GM19395 (cell line): ENCODE measurements around the gene LAG3.

ENCODE experiments used
- ATAC-seq: cut with Tn5 transposase; IDR thresholded peaks from one replicate; pipeline ENCODE4 v1.9.1; 2021; ENCODE audit warnings: mild to moderate bottlenecking, moderate library complexity; ENCODE audit not compliant: unreplicated experiment

The LAG3 gene

DNA sequence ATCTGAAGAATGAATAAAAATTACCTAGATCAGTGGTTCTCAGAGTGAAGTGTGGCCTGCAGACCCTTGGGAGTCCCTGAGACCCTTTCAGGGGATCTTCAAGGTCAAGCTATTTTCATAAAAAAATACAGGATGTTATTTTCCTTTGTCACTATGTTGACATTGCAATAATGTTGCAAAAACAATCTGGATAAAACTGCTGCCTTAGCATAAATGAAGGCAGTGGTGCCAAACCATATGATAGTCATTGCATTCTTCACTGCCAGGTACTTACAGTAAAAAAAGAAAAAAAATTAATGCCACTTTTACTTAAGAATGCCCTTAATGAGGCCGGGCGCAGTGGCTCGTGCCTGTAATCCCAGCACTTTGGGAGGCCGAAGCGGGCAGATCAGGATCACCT lies 15.0 kb downstream of the LAG3 start:
- no peak for ATAC-seq

- ATAC-seq: no peak
These were observed 16.9 kb downstream of the LAG3 start, which contains the start of gene CD4 for GRCh38 chr12:6788972-6789924. Gene CD4, plus strand, starts transcription at chr12:6789528. Its CDS starts 10,611 bp downstream, at chr12:6800139.

DNA sequence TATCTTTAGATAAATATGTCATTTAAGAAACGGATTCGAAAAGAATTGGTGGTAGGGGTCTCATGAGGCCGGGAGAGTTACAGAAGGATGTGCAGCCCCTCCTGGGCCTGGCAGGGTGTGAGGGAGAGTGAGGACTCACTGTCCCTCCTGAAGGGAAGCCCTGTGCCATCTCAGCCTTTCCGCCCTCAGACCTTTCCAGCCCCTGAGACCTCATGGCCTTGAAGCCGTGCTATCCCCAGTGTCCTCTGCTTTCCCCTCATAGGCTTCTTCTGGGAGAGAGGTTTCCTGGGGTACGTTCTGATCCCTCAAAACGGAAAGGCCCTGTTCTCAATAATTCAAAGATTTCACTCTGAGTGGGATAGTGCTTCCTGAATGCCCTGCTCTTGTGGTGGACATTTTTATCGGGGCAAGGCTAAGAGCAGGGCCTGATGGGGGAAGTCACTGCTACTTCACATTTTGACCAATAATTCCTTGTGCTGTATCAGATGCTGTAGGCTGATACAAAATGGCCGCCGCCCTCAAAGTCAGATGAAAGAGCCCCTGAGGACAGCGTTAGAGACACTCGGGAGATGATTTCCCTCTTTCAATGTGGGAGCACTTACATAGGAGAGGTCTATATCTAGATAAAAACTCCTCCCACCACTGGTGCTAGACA lies 18.3 kb downstream of the LAG3 start:
- ATAC-seq: no peak

GRCh38 chr12:6791931-6792520 lies 19.7 kb downstream of the LAG3 start:
- ATAC-seq: no peak

DNA sequence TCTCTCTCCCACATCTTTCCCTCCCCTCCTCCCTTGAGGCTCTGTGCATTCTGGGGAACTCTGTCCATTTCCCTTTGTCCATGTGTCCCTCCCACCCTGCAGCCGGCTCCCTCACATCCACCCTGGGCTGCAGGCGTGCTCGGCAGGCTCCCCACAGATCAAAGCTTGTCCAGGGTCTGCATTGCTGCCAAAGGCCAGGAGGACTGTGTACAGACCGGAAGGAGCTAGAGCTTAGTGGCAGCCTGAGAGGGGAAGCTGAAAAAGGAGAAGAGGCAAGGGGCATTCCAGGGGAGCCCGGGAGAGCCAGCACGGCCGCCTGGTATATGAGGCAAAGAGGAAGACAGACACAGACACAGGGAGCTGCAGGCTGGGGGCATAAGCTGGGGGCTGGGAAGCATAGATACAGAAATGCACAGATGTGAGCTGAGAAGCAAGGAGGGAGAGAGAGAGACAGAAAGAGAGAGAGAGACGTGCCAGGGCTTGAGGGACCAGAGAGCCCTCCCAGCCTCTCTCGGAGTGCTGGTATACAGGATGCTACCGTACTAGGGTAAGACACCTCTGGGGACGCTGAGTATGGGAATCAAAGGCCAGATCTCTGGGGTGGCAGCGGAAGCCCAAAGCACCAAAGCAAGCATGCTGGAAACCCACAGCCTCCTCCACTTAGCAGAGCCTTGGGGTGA lies 20.3 kb downstream of the LAG3 start:
- no peak for ATAC-seq

DNA sequence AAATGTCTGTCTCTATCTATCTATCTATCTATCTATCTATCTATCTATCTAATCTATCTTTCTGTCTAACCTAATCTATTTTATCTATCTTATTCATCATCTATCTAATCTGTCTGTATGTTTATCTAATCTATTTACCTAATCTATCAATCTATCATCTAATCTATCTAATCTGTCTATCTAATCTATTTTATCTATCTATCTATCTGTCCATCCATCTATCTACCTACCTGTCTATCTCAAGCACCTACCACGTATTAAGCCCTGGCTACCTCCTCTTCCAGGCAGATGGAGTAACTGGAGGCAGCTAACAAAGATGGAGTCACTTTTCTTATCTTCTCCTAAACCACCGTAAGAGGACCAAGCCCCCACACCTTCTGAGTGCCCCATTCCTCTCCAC lies 22.8 kb downstream of the LAG3 start:
- no peak for ATAC-seq

- no peak for ATAC-seq
These were observed 24.3 kb downstream of the LAG3 start for GRCh38 chr12:6796576-6796975.

GRCh38 chr12:6799147-6799546 lies 26.8 kb downstream of the LAG3 start:
- ATAC-seq: no peak

- ATAC-seq: no peak
These were observed 34.9 kb downstream of the LAG3 start for GRCh38 chr12:6807170-6807569.

- ATAC-seq: no peak
These were observed 36.7 kb downstream of the LAG3 start for GRCh38 chr12:6809056-6809455.

GRCh38 chr12:6810758-6811157 lies 38.4 kb downstream of the LAG3 start:
- no peak for ATAC-seq

DNA sequence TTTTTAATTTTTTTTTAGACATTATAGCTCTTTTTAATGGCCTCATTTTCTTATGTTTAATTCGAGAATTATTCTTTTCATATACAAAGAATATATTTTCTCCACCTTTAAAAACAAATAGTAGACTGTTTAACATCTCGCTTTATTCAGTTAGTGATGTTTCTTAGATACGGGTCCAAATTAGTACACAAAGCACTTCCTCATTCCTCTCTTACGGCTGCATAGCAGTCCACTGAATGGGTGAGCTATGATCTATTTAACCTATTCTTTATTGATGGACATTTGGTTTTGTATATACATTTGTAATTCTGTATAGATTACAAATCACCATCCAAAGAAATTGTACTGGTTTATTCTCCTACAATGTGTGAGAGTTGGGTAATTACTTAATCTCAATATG lies 41.0 kb downstream of the LAG3 start:
- ATAC-seq: no peak

GRCh38 chr12:6816598-6816997 lies 44.3 kb downstream of the LAG3 start:
- ATAC-seq: no peak

GRCh38 chr12:6817098-6817497 lies 44.8 kb downstream of the LAG3 start:
- no peak for ATAC-seq

DNA sequence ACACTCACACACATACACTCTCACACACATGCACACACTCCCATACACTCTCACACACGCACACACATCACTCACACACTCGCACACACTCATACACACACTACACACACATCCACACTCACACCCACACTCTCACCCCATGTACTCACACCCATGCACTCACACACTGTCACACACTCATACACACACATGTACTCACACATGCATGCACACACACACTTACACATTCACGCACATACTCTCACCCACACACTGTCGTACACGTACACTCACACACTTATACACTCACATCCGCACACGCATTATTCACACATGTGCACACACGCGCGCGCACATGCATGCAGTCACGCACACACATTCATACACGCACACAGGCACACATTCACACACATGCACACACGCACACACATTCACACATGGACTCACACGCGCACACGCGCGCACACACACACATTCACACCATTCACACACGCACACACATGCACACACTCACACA lies 45.4 kb downstream of the LAG3 start:
- no peak for ATAC-seq

GRCh38 chr12:6818222-6818621 lies 45.9 kb downstream of the LAG3 start:
- no peak for ATAC-seq

- no peak for ATAC-seq
These were observed 46.3 kb downstream of the LAG3 start for GRCh38 chr12:6818645-6819044.

DNA sequence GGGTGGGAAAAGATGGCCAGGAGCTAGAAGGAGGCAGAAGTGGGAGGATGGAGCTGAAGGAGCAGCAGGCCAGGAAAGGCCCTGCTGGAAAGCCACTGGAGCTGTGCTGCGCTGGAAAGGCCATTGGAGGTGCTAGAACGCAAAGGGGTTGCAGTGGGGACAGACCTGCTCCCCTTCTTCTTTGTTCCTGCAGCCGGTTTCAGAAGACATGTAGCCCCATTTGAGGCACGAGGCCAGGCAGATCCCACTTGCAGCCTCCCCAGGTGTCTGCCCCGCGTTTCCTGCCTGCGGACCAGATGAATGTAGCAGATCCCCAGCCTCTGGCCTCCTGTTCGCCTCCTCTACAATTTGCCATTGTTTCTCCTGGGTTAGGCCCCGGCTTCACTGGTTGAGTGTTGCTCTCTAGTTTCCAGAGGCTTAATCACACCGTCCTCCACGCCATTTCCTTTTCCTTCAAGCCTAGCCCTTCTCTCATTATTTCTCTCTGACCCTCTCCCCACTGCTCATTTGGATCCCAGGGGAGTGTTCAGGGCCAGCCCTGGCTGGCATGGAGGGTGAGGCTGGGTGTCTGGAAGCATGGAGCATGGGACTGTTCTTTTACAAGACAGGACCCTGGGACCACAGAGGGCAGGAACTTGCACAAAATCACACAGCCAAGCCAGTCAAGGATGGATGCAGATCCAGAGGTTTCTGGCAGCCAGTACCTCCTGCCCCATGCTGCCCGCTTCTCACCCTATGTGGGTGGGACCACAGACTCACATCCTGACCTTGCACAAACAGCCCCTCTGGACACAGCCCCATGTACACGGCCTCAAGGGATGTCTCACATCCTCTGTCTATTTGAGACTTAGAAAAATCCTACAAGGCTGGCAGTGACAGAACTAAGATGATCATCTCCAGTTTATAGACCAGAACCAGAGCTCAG lies 47.0 kb downstream of the LAG3 start:
- no peak for ATAC-seq

GRCh38 chr12:6820166-6820565 lies 47.8 kb downstream of the LAG3 start:
- no peak for ATAC-seq
